ENCODE results near the gene LAS1L.
A peak's percentile ranks its signal among the peaks of the same experiment; 100 is the strongest.
"Not testable (repeated sequence)": the region's sequence is repeated elsewhere in the genome, so short reads cannot be mapped to it uniquely, and the experiment has no call there.

LAS1L gene

DNA sequence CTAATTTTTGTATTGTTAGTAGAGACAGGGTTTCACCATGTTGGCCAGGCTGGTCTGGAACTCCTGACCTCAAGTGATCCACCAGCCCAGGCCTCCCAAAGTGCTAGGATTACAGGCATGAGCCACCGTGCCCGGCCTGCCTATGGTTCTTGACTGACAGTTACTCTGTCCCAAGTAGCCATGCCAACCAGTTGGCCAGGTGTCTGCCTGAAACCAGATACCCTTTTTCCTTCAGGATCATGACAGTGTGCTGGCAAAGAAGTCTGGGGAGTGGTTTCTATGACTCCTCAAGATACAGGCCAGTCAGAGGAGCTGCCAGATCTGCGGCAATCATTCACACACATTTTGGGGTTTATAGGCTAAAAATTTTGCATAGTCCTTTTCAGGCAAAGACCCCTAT is 1.7 kb upstream of the LAS1L start:
- no peak for DNase-seq (ENCODE audit: extremely low spot score)
- POLR2A ChIA-PET, result no interaction called here
- no peak for TF ChIP-seq CTCF (IDR thresholded peaks at IDR 0.05; ENCODE audit: control extremely low read depth, extremely low read depth, low read depth, missing control alignments)
- CTCF ChIA-PET, result interaction anchor here (3.6 kb wide), 1 partner anchor 8 kb away, joined by 19 read pairs; no protein-coding TSS in a partner anchor

DNA sequence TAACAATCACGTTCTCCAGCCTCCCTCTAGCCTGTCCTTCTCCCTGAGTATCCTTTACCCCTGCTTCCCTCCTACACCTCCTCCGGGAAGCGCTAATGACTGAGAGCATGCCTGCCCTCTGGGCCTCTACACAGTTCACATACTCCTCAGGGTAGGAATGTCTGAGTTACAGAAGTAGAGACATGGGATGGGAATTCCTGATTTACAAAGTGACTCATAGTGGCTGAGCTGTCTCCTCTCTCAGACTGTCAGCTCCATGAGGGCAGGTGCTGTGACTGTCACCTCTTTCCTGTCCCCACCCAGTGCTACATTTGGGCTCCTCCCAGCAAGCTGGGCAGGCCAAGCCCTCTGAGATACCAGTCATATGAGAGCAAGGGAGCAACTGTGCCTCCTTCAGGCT is 2.6 kb downstream of the LAS1L start:
- ChIA-PET POLR2A (interaction anchor here (0.6 kb wide), 1 partner anchor 527 kb away, joined by 5 read pairs; no protein-coding TSS in a partner anchor), CTCF (no interaction called here)
- no peak for TF ChIP-seq CTCF (IDR thresholded peaks at IDR 0.05; ENCODE audit: control extremely low read depth, extremely low read depth, low read depth, missing control alignments)
- no peak for DNase-seq (ENCODE audit: extremely low spot score)

DNA sequence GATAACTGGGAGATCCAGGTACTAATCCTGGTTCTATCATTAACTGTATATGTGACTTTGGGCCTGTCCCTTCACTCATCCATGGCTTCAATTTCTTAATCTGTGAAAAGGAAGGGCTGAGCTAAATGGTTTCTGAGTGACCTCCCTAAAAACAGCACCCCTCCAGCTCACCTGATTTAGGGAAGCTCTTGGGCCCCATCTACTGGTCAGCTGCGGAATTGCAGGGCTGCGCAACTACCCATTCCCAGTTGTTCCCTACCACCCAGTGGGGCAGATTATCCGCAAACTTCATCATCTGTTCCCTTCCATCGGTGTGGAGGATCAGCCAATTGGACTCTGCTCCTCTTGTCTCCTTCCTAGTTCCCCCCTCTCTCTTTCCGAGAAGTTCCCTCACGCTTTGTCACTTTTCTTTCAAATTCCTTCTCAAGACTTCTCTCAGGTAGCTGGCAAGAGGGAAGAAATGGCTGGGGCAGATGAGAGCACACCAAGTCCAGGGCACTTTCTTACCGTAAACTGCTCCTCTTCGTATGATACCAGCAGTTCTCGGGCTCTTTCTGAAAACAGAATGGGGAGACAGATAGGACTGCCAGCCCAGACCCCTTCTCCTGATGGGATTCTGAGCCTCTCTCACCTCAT is 5.8 kb downstream of the LAS1L start:
- DNase-seq (ENCODE audit: extremely low spot score), result peak; percentile 67
- POLR2A ChIA-PET, result no interaction called here
- TF ChIP-seq CTCF (IDR thresholded peaks at IDR 0.05; ENCODE audit: control extremely low read depth, extremely low read depth, low read depth, missing control alignments), result peak; percentile 81
- CTCF ChIA-PET, result interaction anchor here (0.7 to 2.9 kb wide), 15 partner anchors 9 to 1436 kb away, joined by 3 to 19 read pairs (median 4); no protein-coding TSS in a partner anchor

DNA sequence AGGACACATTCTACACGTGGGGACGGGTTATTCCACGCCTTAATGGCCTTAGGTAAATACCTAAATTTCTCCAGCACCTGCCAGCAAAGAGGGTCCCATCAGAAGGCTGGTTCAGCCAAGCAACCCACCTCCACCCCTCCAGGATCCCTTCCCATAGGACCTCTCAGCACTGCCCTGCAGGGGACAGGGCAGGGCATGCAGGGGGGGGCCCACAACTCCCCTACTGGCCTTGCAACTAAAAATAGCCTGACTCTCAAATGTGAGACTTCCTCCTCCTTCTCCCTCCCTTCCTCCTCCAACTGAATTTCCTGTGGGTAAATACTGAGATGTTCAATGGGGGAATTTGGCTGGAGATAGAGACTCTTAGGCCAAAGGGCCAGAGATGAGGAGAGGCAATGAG is 6.3 kb downstream of the LAS1L start:
- POLR2A ChIA-PET, result no interaction called here
- DNase-seq (ENCODE audit: extremely low spot score), result no peak
- CTCF ChIA-PET, result interaction anchor here (0.6 to 2.9 kb wide), 15 partner anchors 8 to 1436 kb away, joined by 3 to 19 read pairs (median 4); no protein-coding TSS in a partner anchor
- no peak for TF ChIP-seq CTCF (IDR thresholded peaks at IDR 0.05; ENCODE audit: control extremely low read depth, extremely low read depth, low read depth, missing control alignments)

GRCh38 chrX:65524139-65524538 is 10.4 kb downstream of the LAS1L start:
- TF ChIP-seq CTCF (IDR thresholded peaks at IDR 0.05; ENCODE audit: control extremely low read depth, extremely low read depth, low read depth, missing control alignments), result no peak
- ChIA-PET POLR2A (no interaction called here), CTCF (no interaction called here)
- DNase-seq (ENCODE audit: extremely low spot score), result no peak

- no peak for TF ChIP-seq CTCF (IDR thresholded peaks at IDR 0.05; ENCODE audit: control extremely low read depth, extremely low read depth, low read depth, missing control alignments)
- POLR2A ChIA-PET, result no interaction called here
- no peak for DNase-seq (ENCODE audit: extremely low spot score)
- CTCF ChIA-PET, result no interaction called here
Measured at GRCh38 chrX:65522739-65523372, 11.7 kb downstream of the LAS1L start.

- POLR2A ChIA-PET; DNase-seq (ENCODE audit: extremely low spot score): not testable (repeated sequence)
- CTCF ChIA-PET, result interaction anchor here (1.2 to 1.3 kb wide), 2 partner anchors 9 to 553 kb away, joined by 3 to 6 read pairs; no protein-coding TSS in a partner anchor
Measured at GRCh38 chrX:65519530-65519929, 15.1 kb downstream of the LAS1L start.

- CTCF ChIA-PET, result interaction anchor here (0.9 kb wide), 1 partner anchor 9 kb away, joined by 4 read pairs; no protein-coding TSS in a partner anchor
- POLR2A ChIA-PET; DNase-seq (ENCODE audit: extremely low spot score): not testable (repeated sequence)
Measured at GRCh38 chrX:65518980-65519379, 15.6 kb downstream of the LAS1L start.
